Endothelial cell of umbilical vein (primary cell): ENCODE data around the gene DPP3.

Source experiments
- EZH2 ChIP-seq: IDR thresholded peaks from 2 replicates; pipeline ENCODE4 v1.6.1; 2012; ENCODE audit warnings: borderline replicate concordance, low read depth, mild to moderate bottlenecking, moderate library complexity, low read length, inconsistent platforms; ENCODE audit not compliant: severe bottlenecking
- FOS ChIP-seq: IDR thresholded peaks from 2 replicates; pipeline ENCODE4 v1.6.1; 2011; ENCODE audit warnings: mild to moderate bottlenecking, low read length, moderate library complexity, borderline replicate concordance; ENCODE audit not compliant: insufficient read depth
- JUN ChIP-seq: IDR thresholded peaks from 2 replicates; pipeline ENCODE4 v1.6.1; 2011; ENCODE audit warnings: borderline replicate concordance, low read depth; ENCODE audit not compliant: insufficient read length, insufficient read depth
- MYC ChIP-seq: IDR thresholded peaks from one replicate; pipeline ENCODE4 v1.6.1; 2011; ENCODE audit warnings: mild to moderate bottlenecking, low read depth, low read length
- POLR2A ChIP-seq: IDR thresholded peaks from 2 replicates; pipeline ENCODE4 v1.6.1; 2012; ENCODE audit warnings: low read depth, mild to moderate bottlenecking, control low read depth, low read length
- POLR2AphosphoS5 ChIP-seq: IDR thresholded peaks from 2 replicates; pipeline ENCODE4 v1.6.1; 2012; ENCODE audit warnings: low read depth, mild to moderate bottlenecking, control low read depth, low read length, moderate library complexity; ENCODE audit not compliant: insufficient read depth
- TF ChIP-seq, protein P1 (sequence below): IDR thresholded peaks from 2 replicates; pipeline ENCODE4 v1.6.1; 2011; ENCODE audit not compliant: insufficient read depth, insufficient read length
- TF ChIP-seq, protein P2 (sequence below), 2 donors: IDR thresholded peaks; 1 replicate in 1 of 2; 2 replicates in 1 of 2; pipeline ENCODE4 v1.5.1; 2011; ENCODE audit warnings: low read length in 2 of 2, mild to moderate bottlenecking in 2 of 2, moderate library complexity in 2 of 2, control low read depth in 1 of 2, inconsistent platforms in 1 of 2, low read depth in 1 of 2; ENCODE audit not compliant: insufficient read depth in 1 of 2; ENCODE audit errors: extremely low read depth in 1 of 2

DNA sequence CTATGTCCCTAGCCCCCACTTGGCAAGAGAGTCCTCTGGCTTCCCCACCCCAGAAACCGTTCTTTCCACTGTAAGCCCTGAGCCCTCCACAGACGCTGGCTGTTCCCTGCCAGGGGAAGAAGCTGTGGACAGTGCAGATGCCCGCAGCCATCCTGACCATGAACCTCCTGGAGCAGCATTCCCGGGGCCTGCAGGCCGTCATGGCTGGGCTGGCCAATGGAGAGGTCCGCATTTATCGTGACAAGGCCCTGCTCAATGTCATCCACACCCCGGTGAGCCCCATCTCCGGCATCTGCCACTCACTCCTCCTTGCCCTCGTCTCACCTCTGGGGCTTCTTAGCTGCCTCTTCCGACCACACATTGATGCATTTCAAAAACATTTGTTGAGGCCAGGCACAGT is 43.4 kb downstream of the DPP3 start:
- TF ChIP-seq, protein P1, sequence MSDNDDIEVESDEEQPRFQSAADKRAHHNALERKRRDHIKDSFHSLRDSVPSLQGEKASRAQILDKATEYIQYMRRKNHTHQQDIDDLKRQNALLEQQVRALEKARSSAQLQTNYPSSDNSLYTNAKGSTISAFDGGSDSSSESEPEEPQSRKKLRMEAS = no peak
- no peak for TF ChIP-seq POLR2AphosphoS5
- TF ChIP-seq, protein P2, sequence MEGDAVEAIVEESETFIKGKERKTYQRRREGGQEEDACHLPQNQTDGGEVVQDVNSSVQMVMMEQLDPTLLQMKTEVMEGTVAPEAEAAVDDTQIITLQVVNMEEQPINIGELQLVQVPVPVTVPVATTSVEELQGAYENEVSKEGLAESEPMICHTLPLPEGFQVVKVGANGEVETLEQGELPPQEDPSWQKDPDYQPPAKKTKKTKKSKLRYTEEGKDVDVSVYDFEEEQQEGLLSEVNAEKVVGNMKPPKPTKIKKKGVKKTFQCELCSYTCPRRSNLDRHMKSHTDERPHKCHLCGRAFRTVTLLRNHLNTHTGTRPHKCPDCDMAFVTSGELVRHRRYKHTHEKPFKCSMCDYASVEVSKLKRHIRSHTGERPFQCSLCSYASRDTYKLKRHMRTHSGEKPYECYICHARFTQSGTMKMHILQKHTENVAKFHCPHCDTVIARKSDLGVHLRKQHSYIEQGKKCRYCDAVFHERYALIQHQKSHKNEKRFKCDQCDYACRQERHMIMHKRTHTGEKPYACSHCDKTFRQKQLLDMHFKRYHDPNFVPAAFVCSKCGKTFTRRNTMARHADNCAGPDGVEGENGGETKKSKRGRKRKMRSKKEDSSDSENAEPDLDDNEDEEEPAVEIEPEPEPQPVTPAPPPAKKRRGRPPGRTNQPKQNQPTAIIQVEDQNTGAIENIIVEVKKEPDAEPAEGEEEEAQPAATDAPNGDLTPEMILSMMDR (IDR thresholded peaks at IDR 0.05; ENCODE audit: extremely low read depth in 1 of 2, insufficient read depth in 1 of 2, low read depth in 1 of 2, low read length in 2 of 2) = no peak
- no peak for TF ChIP-seq POLR2A
- TF ChIP-seq EZH2 = no peak
- TF ChIP-seq MYC = no peak
- TF ChIP-seq JUN = no peak
- no peak for TF ChIP-seq FOS
